NK-92 treated with Interleukin-12 subunit alpha and Interleukin-12 subunit beta, amount 100 ng/mL, for 24 hours (cell line): ENCODE data around the gene PLCL1.
"Not testable (repeated sequence)": the region's sequence is repeated elsewhere in the genome, so short reads cannot be mapped to it uniquely, and the experiment has no call there.

ENCODE experiments used
- DNase-seq: peaks from one replicate; lab custom pipeline; 2025; lab: John Stamatoyannopoulos, UW

The PLCL1 gene

DNA sequence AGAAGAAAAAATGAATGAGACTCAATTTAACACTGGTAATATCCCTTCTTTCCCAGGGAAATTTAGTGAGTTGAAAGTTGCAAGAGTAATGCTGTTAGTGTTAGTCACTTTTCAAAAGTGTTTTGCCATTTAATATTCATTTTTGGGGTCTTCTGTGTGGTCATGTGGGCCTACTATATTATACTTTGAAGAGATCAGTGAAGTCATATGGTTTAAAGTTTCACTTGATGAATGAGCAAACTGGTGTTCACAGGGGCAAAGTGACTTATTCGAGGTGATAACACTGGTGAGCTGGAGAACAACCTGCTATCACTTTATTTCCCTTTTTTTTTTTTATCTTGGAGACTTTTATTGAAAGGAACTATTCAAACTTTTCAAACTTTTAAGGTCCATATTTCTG is 196.0 kb downstream of the PLCL1 start:
- no peak for DNase-seq

DNA sequence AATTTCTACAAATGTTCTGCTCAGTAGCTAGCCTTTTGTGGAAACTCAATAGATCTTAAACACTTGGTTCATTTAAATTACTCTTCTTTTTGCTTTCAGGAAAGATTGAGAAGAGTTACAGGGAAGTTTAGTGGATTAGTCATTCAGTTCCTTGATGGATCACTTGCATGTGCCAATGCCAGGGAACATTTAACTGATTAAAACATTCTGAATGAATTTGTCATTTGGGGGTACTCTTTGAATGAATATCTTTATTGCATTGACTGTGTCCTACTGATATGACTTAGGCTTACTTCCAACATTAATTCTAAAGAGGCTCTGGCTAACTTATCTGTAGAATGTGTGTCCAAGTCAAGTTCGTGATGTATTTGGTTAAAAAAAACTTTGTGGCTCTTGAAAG is 199.8 kb downstream of the PLCL1 start:
- no peak for DNase-seq

DNA sequence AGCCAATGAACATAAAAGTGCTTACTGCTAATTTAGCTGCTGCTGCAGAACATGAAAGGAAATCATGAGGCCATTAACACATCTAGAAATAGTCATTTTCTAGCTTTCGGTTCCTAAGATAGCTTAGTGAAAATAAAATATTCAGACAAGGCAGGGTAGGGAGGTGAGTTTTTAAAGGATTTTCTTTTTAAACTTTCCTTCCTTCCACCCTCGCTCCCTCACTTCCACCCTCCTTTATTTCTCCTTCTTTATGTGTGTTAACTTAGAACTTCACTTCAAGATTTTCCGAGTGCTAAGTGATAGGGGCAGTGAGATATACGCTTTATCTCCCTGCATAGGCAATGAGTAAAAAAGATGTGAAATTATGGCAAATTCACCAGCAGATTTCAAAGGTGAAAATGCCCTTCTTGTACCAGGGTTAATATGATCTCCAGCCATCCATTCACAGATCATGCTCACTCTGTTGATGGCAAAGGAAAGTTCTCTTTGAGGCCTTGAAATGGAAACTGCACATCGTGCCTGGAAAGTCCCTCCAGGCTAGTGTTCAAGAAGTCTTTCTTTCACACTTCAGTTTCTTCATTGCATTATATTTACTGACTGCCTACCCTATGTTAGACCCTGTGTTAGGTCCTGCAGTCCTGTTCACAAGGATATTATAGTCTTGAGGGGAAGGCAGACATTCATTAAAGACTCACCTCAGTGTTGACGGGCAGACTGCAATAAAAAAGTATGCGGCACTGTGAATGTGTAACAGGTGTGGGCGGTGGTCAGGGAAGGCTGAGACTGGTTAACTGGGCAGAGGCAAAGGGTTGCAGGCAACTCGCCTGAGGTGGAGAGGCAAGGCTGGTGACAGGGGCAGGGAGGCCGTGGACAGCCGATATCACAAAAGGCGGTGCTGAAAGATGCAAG is 200.8 kb downstream of the PLCL1 start:
- no peak for DNase-seq

DNA sequence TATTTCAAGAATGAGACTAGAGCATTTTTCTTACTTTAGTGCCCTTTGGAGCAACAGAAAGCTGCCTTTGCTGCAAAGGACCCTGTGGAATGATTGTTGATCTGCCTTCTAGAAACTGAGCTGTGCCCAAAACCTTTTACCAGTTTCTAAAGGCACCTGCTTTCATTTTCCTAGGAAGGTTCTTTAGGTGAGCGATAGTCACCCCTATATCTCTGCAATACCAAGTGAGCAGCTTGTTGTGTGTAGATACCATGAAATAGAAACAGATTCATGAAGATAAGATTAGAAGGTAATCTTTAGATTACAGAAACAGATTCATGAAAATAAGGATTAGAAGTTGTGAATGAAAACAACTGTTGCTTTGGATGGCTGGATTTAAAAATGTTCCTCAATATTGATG is 202.3 kb downstream of the PLCL1 start:
- no peak for DNase-seq

DNA sequence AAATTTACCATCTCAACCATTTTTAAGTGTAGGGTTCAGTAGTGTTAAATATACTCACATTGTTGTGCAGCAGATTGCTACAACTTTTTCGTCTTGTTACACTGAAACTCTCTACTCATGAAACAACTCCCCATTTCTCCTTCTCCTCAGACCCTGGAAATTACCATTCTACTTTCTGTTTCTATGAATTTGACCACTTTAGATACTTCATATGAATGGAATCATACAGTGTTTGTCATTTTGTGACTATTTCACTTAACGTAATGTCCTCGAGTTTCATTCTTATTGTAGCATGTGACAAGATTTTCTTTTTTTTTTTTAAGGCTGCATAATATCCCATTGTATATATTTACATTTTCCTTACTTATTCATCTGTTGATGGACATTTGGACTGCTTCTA is 203.8 kb downstream of the PLCL1 start:
- no peak for DNase-seq

DNA sequence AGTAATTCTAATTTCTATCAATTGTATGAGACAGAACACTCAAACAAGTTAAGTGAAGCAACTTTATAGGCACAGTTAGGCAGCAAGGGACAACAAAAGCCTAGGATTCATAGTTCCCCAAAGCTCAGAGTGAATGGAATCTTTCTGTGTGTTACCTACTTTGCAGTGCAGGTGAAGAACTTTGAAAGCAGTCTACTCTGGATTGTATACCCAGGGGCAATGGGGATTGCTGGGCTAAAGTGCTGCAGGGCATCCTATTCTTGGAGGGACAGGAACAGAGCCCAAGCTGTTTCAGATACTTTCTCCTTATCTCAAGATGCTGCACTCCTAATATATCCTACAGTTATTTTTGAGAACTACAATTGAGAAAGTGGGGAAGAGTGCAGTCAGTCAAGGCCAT is 207.6 kb downstream of the PLCL1 start:
- DNase-seq: no peak

DNA sequence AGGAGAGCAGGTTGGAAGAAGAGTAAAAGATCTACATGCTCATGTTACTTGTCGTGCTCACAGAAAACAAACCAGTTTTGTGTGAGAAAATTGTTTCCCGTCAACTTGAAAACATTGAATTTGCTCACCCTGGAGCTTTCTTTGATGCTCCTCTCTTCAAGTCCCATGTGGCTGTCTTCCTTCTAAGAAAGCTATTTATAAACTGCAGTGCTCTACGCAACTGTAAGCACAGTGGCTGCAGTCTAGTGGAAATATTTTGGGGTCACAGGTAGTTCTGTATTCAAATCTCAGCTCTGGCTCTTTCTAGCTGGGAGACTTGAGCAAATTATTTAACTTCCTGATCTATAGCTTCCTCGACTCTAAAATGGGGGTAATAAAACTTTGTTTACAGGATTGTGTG is 211.8 kb downstream of the PLCL1 start:
- DNase-seq: no peak

DNA sequence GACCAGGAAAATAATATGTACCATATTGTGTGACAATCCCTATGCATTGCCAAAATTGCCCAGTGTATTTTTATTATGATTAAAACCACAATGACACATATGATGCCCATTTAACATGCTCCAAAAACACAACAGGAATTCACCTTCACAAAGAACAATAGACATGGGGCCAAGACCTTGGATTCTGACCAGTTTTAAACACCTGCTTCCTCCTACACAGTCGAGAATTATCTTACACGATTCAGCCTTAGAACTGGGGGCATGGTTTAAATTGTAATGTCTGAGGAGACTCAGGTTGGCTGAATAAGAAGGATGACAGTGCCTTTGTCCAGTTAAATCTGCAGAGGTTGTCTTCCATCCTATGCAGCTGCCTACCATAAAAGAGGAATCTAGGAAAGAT is 212.7 kb downstream of the PLCL1 start:
- no peak for DNase-seq

DNA sequence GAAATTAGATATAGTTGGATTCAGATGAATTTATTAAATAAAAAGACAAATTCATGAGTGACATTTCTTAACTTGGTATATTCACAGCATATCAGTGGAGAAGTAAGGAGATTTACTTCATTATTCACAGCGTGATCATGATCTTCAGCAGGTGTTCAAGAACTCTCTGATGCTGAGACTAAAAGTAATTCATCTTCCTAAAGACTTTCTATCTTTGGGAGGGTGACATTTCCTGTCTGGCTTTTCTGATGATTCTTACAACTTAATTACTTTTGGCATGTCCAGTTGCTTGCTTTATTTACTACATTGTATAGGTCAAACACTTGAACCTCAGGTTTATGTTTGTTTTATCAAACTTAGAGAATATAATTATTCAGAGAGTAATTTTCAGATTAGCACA is 224.6 kb downstream of the PLCL1 start:
- no peak for DNase-seq

DNA sequence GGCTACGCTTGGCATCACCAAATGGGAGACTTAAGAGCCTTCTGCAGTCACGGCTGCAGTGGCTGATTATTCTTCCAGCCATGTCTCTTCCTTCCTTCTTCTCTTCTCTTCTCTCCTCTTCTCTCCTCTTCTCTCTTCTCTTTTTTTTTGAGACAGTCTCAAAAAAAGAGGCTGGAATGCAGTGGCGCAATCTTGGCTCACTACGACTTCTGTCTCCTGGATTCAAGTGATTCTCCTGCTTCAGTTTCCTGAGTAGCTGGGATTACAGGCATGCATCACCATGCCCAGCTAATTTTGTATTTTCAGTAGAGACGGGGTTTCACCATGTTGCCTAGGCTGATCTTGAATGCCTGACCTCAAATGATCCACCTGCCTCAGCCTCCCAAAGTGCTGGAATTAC is 225.2 kb downstream of the PLCL1 start:
- not testable (repeated sequence) for DNase-seq

DNA sequence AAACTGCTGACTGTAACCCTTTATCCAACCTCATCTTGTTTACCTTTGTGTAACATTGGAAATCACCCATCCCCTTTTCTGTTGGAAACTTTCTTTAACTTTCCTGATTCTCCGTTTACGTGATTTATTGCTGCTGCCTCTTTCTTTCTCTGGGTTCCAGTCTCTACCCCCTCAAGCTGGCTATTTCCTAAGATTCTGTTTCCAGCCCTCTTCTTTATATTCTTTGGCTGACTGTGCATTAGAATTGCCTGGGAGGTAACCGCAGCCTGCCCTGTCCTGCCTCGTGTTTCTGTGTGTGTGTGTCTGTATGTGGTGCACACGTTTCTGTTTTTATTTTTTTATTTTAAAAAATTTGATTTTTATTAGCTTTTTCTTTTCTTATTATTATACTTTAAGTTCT is 229.2 kb downstream of the PLCL1 start:
- no peak for DNase-seq

DNA sequence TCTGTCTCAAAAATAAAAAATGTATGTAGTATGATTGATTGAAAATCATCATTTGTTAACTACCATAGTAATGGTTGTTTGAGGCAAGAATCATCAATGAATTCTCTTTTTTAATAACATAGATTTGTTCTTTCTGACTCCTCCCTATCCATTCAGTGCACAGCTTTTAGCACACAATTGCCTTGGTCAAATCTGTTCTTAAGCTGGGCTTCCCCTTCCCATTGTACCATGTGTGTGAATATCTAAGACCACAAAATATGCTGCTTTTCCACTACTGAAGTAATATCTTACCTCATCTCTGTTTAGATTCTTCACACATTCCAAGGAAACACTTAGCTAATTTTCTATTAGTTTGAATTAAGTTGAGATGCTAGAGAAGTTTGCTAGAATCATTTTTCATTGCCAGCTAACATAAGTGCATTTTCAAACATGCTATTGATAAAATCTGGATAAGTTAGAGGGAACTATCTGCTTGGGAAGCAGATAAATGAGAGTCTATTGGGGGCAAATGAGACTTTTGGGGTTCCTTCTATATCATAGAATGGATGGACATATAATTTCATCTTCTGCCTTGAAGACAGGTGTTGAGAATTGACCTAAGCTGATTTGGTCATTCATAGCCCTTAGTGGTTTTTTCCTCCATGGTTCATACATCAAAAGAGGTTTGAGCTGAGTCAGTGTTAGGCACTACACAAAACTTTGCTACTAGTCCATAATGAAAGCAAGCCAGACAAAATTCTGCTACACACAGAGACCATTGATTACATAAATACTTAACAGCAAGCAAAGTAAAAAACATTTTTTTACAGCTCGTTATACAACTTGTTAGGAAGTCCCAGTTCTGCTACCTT is 231.9 kb downstream of the PLCL1 start:
- no peak for DNase-seq

DNA sequence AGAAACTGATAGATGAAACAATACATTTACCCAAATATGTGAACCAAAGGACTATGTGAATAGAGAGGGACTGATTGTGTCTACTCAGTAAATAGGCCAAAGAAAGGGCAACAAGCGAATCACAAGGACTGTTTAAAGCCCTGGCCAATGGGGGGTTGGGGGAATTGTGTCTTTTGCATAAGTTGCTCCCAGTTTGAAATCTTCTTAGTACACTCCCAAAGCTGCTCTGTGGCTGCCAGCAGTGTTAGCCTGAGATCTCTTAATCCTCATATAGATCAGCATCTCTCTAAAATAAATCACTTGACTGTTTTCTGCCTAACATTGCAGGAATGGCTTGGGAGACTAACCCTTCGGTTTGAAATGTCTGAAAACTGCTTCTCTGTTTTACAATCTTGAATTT is 236.4 kb downstream of the PLCL1 start:
- no peak for DNase-seq

DNA sequence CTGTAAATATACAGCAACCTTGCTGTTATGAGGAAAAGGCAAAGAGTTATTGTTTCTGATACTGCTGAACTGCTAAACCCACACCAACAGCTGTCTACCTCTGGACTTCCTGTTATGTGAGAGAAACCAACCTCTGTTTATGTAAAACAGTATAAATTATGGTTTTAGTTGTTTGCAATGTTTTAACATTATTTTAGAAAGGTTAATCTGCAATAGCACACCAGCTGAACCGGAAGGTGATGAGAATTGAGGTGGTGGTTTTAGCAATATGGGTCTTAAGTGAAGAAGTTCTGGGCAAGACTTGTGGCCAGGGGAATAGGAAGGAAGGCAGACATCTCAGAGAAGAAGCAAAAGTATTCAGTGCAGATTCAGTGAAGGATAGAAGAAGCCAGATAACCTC is 237.8 kb downstream of the PLCL1 start:
- DNase-seq: no peak

DNA sequence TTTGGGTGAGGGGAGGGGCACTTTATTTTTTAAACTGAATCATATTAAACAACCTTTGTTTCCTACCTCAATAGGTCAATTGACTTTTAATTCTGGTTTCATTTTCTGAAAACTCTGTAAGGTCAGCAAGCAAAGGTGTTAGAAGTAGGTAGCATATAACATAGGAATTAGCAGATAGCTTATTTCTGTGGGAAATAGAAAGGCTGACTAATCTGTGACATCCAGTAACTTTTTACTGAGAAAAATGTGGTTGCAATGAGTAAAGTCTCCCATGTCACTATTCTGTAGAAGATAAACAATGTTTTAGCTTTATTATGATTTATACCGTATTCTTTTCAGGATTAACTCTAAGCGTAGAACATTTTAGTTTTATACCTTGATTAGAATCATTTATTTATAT is 240.4 kb downstream of the PLCL1 start:
- DNase-seq: no peak

DNA sequence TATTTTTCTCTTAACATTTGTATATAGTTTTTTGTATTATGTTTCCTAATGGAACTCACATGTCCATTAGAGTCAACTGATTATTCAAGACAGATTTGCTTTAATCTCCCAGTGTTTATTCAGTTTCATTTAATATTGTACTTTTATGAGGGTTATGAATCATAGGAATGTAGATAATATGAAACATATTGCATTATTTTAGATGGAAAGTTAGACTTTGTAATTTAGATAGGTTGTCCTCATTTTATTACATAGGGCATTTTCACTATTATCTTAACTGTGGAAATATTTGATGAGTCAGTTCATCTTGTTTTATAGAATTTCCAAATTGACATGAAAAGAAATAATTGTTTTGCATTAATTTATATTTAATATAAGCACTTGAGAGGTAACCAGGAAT is 240.8 kb downstream of the PLCL1 start:
- DNase-seq: no peak

DNA sequence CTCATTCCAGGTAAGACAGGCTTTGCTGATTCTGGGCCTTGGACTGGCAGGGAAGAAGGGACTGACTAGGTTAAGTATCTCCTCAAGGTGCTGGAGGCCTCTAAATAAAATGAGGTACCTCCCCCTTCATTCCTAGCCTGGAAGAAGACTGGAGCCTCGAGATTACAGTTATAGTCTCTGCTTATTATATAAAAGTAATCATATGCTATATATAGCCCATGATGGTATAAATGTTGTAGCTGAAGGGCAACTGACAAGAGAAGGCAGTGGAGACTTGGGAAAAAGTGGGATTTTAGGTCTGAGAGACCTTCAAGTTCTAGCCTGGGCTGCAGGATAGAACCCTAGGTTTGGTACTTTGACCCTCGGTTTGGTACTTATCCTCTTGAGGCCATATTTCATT is 248.3 kb downstream of the PLCL1 start:
- DNase-seq: no peak

DNA sequence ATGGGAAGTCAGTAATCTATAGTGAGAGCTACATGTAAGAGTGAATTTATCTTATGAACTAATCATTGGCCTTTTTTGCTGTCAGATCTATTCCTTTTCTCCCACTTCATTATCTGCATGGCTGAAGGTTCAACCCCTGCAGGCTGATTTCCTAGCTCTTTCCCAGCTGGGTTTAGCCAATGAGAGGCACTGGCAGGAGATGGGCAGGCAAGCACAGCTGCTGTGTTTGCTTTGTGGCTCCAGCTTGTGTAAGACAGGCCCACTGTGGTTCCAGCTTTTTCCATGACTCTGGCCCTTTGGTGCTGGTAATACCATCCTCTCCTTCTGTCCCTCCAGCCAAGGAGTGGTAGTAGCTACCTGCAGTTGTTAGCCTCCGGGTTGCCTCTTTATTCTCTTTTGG is 248.8 kb downstream of the PLCL1 start:
- no peak for DNase-seq

DNA sequence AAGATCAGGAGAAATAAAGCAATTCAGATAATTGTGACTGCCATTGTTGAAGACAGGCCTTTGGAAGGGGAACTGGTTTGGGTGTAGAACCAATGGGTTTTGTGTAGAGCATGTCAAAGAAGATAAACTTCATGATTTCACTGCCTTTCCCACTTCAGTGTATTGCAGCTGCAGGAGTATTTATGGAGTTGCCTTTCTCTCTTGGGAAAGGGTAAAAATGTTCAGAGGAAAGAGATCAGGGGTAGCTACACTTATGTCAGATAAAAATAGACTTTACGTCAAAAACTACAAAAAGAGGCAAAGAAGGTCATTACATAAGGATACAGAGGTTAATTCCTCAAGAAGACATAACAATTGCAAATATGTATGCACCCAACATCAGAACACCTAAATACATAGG is 249.4 kb downstream of the PLCL1 start:
- DNase-seq: no peak

DNA sequence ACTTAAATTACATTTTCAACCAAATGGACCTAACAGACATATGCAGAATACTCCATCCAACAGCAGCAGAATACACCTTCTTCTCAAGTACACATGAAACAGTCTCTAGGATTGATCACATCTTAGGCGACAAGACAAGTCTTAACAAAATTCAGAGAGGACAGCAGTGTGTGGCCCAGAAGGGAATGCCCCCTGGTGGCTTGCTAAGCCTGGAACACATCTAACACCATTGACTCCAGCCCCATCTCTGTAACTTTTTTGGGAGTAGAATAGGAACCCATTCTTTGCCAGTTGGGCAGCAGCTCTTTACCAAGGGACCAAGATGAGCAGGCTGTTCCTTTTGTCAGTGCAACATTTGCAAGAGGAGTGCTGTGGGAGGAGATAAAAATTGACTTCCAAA is 249.9 kb downstream of the PLCL1 start:
- no peak for DNase-seq

DNA sequence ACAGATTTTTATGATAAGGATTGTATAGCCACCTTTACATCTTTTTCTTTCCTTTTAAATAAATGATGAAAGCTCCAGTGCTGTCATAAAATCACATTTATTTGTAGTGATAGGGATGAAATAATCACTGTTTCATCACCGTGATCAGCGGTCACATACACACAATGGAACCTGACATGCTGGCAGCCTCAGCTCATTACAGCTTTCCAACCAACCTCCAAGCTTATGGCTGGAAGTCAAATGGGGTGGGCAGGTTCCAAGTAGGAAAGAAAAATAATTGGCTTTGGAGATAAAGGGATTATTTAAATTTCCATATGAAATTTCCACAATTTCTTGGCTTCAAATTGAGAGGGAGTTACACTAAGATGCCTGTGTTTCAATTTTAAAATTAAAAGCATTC is 251.3 kb downstream of the PLCL1 start:
- DNase-seq: no peak

DNA sequence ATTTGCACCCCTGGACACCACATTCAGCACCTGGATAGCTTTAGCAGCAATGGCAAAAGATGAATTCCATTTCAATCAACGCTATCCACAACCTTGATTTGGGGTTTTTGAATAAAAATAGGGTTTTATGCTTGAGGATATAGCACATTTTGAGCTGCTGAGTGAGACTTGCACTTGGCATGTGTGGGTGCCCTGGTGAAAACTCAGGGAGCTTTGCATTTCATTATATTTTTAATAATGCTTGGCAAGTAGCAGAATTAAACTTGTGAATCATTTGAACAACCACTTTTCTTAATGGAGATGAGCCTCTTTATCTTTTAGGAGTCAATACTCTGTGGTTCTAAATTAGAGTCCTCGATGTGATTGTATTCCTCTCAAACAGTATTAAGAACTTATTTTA is 252.4 kb downstream of the PLCL1 start:
- DNase-seq: no peak

DNA sequence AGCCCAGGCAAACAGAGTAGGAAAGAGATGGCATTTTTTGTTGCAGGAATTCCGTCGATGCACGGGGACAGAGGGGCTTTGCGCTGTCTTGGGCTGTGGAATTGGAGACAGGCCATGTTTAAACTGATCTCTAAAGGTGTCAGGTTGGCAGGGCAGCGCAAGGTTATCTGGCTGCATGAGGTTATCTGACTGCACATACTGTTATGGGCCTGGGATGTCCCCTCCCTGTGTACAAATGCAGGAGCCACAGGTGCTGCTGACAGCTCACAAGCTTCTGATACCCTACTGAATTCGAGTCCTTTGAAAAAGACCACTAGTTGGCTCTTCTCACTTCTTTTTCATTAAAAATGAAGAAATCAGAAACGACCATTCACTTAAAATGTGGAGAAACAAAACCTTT is 255.4 kb downstream of the PLCL1 start:
- DNase-seq: no peak
